Keratinocyte (primary cell): ENCODE data around the gene IFT22. TPM values are rescaled to one million over a fixed set of nuclear protein-coding genes. Genes with fewer than 3 reads are reported as not detected.

Source experiments
- DNase-seq: peaks from one replicate; pipeline ENCODE4 v3.0.0-alpha.2; 2011; ENCODE audit warnings: low read depth, missing footprints, low spot score
- FAIRE-seq: peaks from 2 replicates; lab custom pipeline; 2011; peaks lifted over from hg19 to GRCh38; lab: Jason Lieb, UNC
- H2AFZ ChIP-seq: 2 replicates; pipeline ENCODE4 v1.6.0; 2012; ENCODE audit warnings: low read length, control low read depth, inconsistent platforms; ENCODE audit not compliant: control insufficient read depth
- H3K27ac ChIP-seq: 2 replicates; pipeline ENCODE4 v1.5.1; 2011; ENCODE audit warnings: low read length; ENCODE audit not compliant: control insufficient read depth, insufficient read depth
- H3K27me3 ChIP-seq: 3 replicates; pipeline ENCODE4 v1.6.0; 2011; ENCODE audit warnings: low read length; ENCODE audit not compliant: control insufficient read depth, insufficient read depth; ENCODE audit errors: extremely low read depth
- H3K36me3 ChIP-seq, 2 experiments: 2 replicates in 1 of 2; 3 replicates in 1 of 2; pipeline ENCODE4 v1.5.1; 2011; ENCODE audit warnings: low read length in 2 of 2, mild to moderate bottlenecking in 1 of 2; ENCODE audit not compliant: control insufficient read depth in 2 of 2, insufficient read depth in 2 of 2; ENCODE audit errors: extremely low read depth in 1 of 2
- H3K4me1 ChIP-seq: 3 replicates; pipeline ENCODE4 v1.5.1; 2011; ENCODE audit warnings: low read length; ENCODE audit not compliant: control insufficient read depth, insufficient read depth; ENCODE audit errors: extremely low read depth
- H3K4me2 ChIP-seq: 3 replicates; pipeline ENCODE4 v1.6.0; 2011; ENCODE audit warnings: low read depth, low read length; ENCODE audit not compliant: control insufficient read depth, insufficient read depth; ENCODE audit errors: extremely low read depth
- H3K4me3 ChIP-seq, 3 experiments: fragments of 200-600 bp in 1 of 3; sonication (generic) in 1 of 3; 2 replicates in 2 of 3; 3 replicates in 1 of 3; pipeline ENCODE4 v1.5.1; 2011 to 2016; ENCODE audit warnings: low read length in 3 of 3, mild to moderate bottlenecking in 3 of 3, control low read depth in 2 of 3, inconsistent platforms in 1 of 3, low read depth in 1 of 3, mixed read lengths in 1 of 3, mixed run types in 1 of 3, moderate library complexity in 1 of 3; ENCODE audit not compliant: control insufficient read depth in 2 of 3, insufficient read depth in 2 of 3; ENCODE audit errors: extremely low read depth in 1 of 3
- H3K79me2 ChIP-seq: 2 replicates; pipeline ENCODE4 v1.6.0; 2012; ENCODE audit warnings: low read length; ENCODE audit not compliant: control insufficient read depth, insufficient read depth
- H3K9ac ChIP-seq: 3 replicates; pipeline ENCODE4 v1.6.0; 2011; ENCODE audit warnings: low read length; ENCODE audit not compliant: control insufficient read depth, insufficient read depth; ENCODE audit errors: extremely low read depth
- H3K9me1 ChIP-seq: 3 replicates; pipeline ENCODE4 v1.6.0; 2011; ENCODE audit warnings: low read length; ENCODE audit not compliant: control insufficient read depth, insufficient read depth; ENCODE audit errors: extremely low read depth
- H3K9me3 ChIP-seq: 2 replicates; pipeline ENCODE4 v1.5.1; 2012; ENCODE audit warnings: low read depth, low read length; ENCODE audit not compliant: control insufficient read depth
- H4K20me1 ChIP-seq: 3 replicates; pipeline ENCODE4 v1.6.0; 2011; ENCODE audit warnings: low read length; ENCODE audit not compliant: control insufficient read depth, insufficient read depth; ENCODE audit errors: extremely low read depth
- EZH2 ChIP-seq: IDR thresholded peaks from one replicate; pipeline ENCODE4 v1.6.1; 2012; ENCODE audit warnings: inconsistent platforms, mild to moderate bottlenecking, low read length, moderate library complexity
- dilution Hi-C: fragments of 300-500 bp; cut with MboI; formaldehyde crosslinking; loops from one replicate; pipeline ENCODE4 v1.7.0; 2020; ENCODE audit warnings: low sequenced_read_pairs; ENCODE audit not compliant: extremely low pct_ligation_motif_present
- polyA plus RNA-seq, 5 experiments: library from polyadenylated mRNA; depleted of rRNA in 3 of 5; stranded (reverse) in 3 of 5; stranded (forward) in 1 of 5; unstranded in 1 of 5; fragments of >200 nt; gene quantifications; 1 replicate in 1 of 5; 2 replicates in 3 of 5; 3 replicates in 1 of 5; pipeline versions ENCODE4 v1.2.1 to v1.2.3, GENCODE V29; 2011 to 2012; ENCODE audit warnings: missing spikeins in 2 of 5, low read depth in 1 of 5, low replicate concordance in 1 of 5
- TF ChIP-seq, protein P1 (sequence below), 3 experiments: IDR thresholded peaks in 1 of 3; conservative IDR thresholded peaks in 1 of 3; optimal IDR thresholded peaks in 1 of 3; 2 replicates in 2 of 3; 3 replicates in 1 of 3; pipeline versions ENCODE3 to v1.5.1; 2011; ENCODE audit warnings: low read length in 3 of 3, mild to moderate bottlenecking in 3 of 3, moderate library complexity in 2 of 3, control low read depth in 1 of 3, inconsistent platforms in 1 of 3; ENCODE audit not compliant: insufficient read depth in 2 of 3; ENCODE audit errors: extremely low read depth in 1 of 3

Gene IFT22
- polyA plus RNA-seq, 1 donor (not counting 4 experiments of a cell fraction or from before 2014, with no cell fraction given) = 29.4 TPM

DNA sequence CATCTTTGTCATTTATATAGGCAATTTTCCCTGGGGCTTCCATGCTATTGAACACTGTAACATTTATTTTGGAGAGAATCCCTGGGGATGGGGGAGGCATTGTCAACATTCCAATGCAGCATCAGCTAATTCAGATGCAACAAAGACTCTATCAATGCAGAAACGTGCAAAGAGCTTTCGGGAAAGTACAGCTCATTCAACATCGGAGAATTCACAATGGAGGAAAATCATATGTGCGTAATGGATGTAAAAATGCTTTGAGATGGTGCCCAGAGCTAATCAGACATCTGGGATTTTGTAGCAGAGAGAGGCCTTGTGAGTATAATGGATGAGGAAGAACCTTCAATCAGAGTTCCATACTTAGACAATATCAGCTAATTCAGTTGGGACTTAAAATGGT is 48.4 kb downstream of the IFT22 start:
- no peaks in the 10 kb centered on the region for H3K9me3 ChIP-seq
- no peak for FAIRE-seq
- no peak overlapping the region for H3K4me3 ChIP-seq
- H2AFZ ChIP-seq = no peak overlapping the region
- no peaks in the 10 kb centered on the region for H3K79me2 ChIP-seq
- DNase-seq = no peak
- no peak overlapping the region for H3K4me2 ChIP-seq
- no peaks in the 10 kb centered on the region for H4K20me1 ChIP-seq
- no peak for TF ChIP-seq EZH2
- TF ChIP-seq, protein P1, sequence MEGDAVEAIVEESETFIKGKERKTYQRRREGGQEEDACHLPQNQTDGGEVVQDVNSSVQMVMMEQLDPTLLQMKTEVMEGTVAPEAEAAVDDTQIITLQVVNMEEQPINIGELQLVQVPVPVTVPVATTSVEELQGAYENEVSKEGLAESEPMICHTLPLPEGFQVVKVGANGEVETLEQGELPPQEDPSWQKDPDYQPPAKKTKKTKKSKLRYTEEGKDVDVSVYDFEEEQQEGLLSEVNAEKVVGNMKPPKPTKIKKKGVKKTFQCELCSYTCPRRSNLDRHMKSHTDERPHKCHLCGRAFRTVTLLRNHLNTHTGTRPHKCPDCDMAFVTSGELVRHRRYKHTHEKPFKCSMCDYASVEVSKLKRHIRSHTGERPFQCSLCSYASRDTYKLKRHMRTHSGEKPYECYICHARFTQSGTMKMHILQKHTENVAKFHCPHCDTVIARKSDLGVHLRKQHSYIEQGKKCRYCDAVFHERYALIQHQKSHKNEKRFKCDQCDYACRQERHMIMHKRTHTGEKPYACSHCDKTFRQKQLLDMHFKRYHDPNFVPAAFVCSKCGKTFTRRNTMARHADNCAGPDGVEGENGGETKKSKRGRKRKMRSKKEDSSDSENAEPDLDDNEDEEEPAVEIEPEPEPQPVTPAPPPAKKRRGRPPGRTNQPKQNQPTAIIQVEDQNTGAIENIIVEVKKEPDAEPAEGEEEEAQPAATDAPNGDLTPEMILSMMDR (optimal IDR thresholded peaks at IDR 0.05 in 1 of 3, IDR thresholded peaks at IDR 0.05 in 1 of 3, conservative IDR thresholded peaks at IDR 0.05 in 1 of 3; ENCODE audit: extremely low read depth in 1 of 3, insufficient read depth in 2 of 3, low read length in 3 of 3) = no peak
- H3K27ac ChIP-seq = no peak overlapping the region
- no peaks in the 10 kb centered on the region for H3K4me1 ChIP-seq
- H3K9me1 ChIP-seq = no peaks in the 10 kb centered on the region
- no peaks in the 10 kb centered on the region for H3K36me3 ChIP-seq
- dilution Hi-C loops = no loop called here
- H3K27me3 ChIP-seq = peaks cover 4% of the 10 kb centered on the region
- H3K9ac ChIP-seq = no peak overlapping the region

DNA sequence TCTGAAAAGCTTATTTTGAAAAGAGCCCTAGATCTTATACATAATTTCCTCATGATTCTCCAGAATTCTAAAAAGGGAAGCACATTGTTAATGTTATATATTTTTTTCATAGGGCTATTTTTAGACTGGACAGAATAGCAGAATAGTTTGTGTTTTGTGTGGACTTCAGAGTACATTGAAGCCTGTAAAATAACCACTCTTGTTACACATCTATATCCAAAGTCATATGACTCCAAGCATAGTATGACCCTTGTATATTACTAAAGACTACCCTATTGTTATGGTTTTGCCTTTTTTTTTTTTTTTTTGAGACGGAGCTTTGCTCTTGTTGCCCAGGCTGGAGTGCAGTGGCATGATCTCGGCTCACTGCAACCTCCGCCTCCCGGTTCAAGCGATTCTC is 50.6 kb downstream of the IFT22 start:
- no peak for FAIRE-seq
- Histone ChIP-seq H3K4me1 (no peaks in the 10 kb centered on the region), H3K4me2 (no peak overlapping the region), H3K27me3 (no peaks in the 10 kb centered on the region), H3K36me3 (no peaks in the 10 kb centered on the region), H3K79me2 (no peaks in the 10 kb centered on the region), H4K20me1 (no peaks in the 10 kb centered on the region), H3K9me1 (no peaks in the 10 kb centered on the region), H3K9ac (no peak overlapping the region), H3K9me3 (no peaks in the 10 kb centered on the region), H2AFZ (no peak overlapping the region), H3K27ac (no peak overlapping the region), H3K4me3 (no peak overlapping the region)
- dilution Hi-C loops = no loop called here
- DNase-seq = no peak
- TF ChIP-seq, protein P1 (optimal IDR thresholded peaks at IDR 0.05 in 1 of 3, IDR thresholded peaks at IDR 0.05 in 1 of 3, conservative IDR thresholded peaks at IDR 0.05 in 1 of 3; ENCODE audit: extremely low read depth in 1 of 3, insufficient read depth in 2 of 3, low read length in 3 of 3) = no peak
- TF ChIP-seq EZH2 = no peak
